ENCODE measurements around the gene UROC1.

The UROC1 gene

DNA sequence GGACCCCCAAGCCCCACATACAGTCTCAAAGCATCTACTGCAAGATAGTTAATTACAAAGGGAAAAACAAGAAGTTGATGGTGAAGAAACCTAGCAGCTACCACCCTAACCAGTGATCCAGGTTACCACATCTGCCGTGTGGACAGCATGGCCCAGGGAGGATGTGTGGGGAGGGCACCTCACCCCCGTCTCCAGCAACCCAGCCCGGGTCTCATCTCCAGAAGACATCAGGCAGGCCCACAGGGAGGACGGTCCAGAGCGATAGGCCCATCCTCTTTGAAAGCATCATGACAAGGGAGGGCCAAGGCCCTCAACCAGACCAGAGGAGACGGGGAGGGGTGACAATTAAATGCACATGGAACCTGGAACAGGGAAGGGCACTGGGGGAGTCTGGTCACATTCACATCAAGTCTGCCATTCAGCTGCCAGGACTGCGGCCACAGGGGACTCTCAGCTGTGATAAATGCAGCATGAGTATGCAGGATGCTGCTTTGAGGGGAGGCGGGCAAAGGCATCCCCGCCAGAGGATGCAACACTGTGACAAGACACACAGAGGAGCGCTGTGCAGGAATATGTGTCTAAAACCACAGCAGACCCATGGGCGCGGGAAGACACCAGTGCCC is 60.7 kb downstream of the UROC1 start:
- no peak for DNase-seq (ENCODE audit: low read depth)
- no peak overlapping the region for H3K4me3 ChIP-seq (ENCODE audit: control insufficient read depth, low read depth, low read length)
- TF ChIP-seq, protein P1, sequence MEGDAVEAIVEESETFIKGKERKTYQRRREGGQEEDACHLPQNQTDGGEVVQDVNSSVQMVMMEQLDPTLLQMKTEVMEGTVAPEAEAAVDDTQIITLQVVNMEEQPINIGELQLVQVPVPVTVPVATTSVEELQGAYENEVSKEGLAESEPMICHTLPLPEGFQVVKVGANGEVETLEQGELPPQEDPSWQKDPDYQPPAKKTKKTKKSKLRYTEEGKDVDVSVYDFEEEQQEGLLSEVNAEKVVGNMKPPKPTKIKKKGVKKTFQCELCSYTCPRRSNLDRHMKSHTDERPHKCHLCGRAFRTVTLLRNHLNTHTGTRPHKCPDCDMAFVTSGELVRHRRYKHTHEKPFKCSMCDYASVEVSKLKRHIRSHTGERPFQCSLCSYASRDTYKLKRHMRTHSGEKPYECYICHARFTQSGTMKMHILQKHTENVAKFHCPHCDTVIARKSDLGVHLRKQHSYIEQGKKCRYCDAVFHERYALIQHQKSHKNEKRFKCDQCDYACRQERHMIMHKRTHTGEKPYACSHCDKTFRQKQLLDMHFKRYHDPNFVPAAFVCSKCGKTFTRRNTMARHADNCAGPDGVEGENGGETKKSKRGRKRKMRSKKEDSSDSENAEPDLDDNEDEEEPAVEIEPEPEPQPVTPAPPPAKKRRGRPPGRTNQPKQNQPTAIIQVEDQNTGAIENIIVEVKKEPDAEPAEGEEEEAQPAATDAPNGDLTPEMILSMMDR (conservative IDR thresholded peaks at IDR 0.05; ENCODE audit: control insufficient read depth, insufficient read depth, low read depth, low read length) = no peak

DNA sequence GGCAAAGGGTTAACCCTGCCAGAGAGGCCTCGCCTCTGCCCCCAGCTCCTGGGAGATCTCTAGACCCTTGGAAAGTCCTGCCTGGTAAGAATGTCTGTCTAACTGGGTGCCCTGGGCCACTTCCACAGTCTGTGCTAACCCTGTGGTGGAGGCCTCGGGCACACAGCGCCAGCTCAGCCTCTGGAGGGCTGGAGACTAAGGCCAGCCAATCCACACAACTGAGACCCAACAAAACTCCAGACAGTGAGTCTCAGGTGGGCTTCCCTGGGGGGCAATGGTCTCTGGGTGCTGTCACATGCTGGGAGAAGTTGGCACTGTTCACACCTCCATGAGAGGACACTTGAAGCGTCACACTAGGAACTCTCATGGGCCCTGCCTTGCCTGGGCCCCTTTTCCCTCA is 61.4 kb downstream of the UROC1 start:
- H3K4me3 ChIP-seq (ENCODE audit: control insufficient read depth, low read depth, low read length) = no peak overlapping the region
- DNase-seq (ENCODE audit: low read depth) = no peak
- TF ChIP-seq, protein P1 (conservative IDR thresholded peaks at IDR 0.05; ENCODE audit: control insufficient read depth, insufficient read depth, low read depth, low read length) = no peak

DNA sequence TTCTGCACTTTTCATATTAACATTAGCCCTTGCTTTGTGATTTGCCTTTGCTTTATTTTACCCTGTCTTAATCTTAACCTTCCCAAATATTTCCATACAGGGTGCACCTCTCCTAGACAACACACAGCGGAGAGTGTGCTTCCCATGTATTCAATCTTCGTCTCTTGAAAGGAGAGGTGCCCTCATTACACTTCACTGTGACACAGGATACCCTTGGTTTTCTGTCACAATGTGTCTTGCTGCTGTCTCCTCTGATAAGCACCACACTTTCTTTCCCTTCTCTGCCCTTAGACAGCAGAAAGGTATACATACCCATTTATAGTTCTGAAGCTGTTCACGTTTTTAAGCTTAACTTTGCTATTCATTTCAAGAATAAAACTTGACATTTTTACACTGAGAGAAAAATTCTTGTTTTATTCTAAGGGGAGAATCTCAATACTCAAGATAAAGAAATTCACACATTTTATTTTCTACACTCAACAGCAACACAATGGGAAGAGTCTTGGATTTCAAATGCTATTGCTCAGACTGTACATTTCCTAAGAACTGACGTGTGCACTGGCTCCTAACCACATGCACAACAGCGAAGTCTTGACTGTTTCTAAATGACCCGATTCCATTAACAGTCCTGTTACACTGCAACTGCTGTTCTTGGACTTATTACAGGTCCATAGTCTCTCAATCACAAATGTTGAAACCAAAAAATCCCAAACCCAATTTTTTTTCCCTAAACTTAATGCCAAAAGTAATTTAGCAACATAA is 63.0 kb downstream of the UROC1 start:
- peak; percentile 10 for DNase-seq (ENCODE audit: low read depth)

DNA sequence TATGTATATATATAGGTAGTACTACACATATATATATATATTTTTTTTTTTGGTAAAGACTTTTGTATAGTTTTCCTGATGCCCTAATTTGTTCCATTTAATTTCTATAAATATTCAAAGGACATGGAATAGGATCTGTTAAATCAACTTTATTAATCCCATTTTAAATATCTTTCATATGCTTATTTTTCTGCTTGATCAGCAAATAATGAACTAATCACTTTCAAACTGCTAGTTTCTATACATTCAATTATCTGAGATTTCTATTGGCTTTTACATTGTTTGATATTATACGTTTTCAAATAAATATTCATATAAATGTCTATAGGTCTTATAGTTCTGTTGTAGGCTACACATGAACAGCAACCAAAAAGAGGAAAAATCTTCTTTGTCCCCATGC is 63.5 kb downstream of the UROC1 start:
- DNase-seq (ENCODE audit: low read depth) = no peak
- TF ChIP-seq, protein P1 (conservative IDR thresholded peaks at IDR 0.05; ENCODE audit: control insufficient read depth, insufficient read depth, low read depth, low read length) = no peak
- no peak overlapping the region for H3K4me3 ChIP-seq (ENCODE audit: control insufficient read depth, low read depth, low read length)

More for the DNA sequence above, 63.0 kb downstream of the UROC1 start:
- TF ChIP-seq, protein P1 (conservative IDR thresholded peaks at IDR 0.05; ENCODE audit: control insufficient read depth, insufficient read depth, low read depth, low read length) = no peak
- H3K4me3 ChIP-seq (ENCODE audit: control insufficient read depth, low read depth, low read length) = no peak overlapping the region

DNA sequence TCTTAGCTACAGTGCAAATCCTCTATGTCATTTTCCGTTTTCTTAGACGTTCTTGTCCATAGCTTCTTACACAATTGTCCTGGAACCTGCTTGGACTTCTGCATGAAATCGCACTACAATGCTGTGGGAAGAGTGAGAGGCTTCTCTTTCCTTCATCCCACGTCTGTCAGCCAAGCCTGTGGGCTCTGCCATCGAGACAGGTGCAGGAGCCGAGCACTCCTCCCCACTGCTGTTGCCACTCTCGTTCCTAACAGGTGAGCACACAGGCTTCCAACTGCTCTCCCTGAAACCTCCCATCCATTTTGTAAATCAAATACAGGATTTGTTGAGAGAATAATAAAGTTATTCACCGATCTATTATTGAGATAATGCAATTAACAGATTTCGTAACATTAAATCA is 65.4 kb downstream of the UROC1 start:
- no peak for DNase-seq (ENCODE audit: low read depth)
- TF ChIP-seq, protein P1 (conservative IDR thresholded peaks at IDR 0.05; ENCODE audit: control insufficient read depth, insufficient read depth, low read depth, low read length) = no peak
- H3K4me3 ChIP-seq (ENCODE audit: control insufficient read depth, low read depth, low read length) = no peak overlapping the region

DNA sequence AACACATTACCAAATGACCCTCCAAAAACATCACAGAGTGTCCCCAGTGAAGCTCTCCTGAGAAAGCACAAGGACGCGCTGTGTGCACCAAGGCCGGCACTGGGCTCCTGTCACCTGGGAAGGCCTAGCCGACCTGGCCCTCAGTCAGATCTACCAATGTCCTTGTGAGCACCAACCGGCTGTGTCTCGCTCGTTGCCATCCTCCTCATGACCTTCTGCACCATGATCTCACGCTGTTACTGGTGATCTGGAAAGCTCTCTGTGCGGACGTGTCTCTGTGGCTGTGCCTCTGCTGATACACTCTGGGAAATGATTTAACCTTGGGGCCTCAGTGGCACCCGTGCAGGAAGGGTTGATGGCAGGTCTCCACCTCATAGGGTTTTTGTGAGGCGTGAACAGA is 66.1 kb downstream of the UROC1 start:
- DNase-seq (ENCODE audit: low read depth) = no peak
- H3K4me3 ChIP-seq (ENCODE audit: control insufficient read depth, low read depth, low read length) = no peak overlapping the region
- TF ChIP-seq, protein P1 (conservative IDR thresholded peaks at IDR 0.05; ENCODE audit: control insufficient read depth, insufficient read depth, low read depth, low read length) = no peak

Measured in fibroblast of mammary gland (primary cell).